PFSK-1 (cell line): ENCODE results near the gene STK33.

ENCODE experiments used
- POLR2AphosphoS5 ChIP-seq: IDR thresholded peaks from 2 replicates; pipeline ENCODE4 v1.6.1; 2012; ENCODE audit warnings: low read depth, mild to moderate bottlenecking, control low read depth, low read length, moderate library complexity
- SIN3A ChIP-seq: IDR thresholded peaks from 2 replicates; pipeline ENCODE4 v1.6.1; 2012; ENCODE audit warnings: mild to moderate bottlenecking, low read length, moderate library complexity, borderline replicate concordance; ENCODE audit not compliant: insufficient read depth
- TAF1 ChIP-seq: IDR thresholded peaks from 2 replicates; pipeline ENCODE4 v1.6.1; 2012; ENCODE audit warnings: low read length, control low read depth, borderline replicate concordance; ENCODE audit not compliant: insufficient read depth
- TF ChIP-seq, protein P1 (sequence below), 2 experiments: IDR thresholded peaks; 2 replicates each; pipeline versions ENCODE4 v1.6.1 to v1.8.0; 2011 to 2012; ENCODE audit warnings: low read depth in 2 of 2, low read length in 2 of 2, control low read depth in 1 of 2, inconsistent platforms in 1 of 2, mild to moderate bottlenecking in 1 of 2, moderate library complexity in 1 of 2; ENCODE audit not compliant: insufficient read depth in 1 of 2

DNA sequence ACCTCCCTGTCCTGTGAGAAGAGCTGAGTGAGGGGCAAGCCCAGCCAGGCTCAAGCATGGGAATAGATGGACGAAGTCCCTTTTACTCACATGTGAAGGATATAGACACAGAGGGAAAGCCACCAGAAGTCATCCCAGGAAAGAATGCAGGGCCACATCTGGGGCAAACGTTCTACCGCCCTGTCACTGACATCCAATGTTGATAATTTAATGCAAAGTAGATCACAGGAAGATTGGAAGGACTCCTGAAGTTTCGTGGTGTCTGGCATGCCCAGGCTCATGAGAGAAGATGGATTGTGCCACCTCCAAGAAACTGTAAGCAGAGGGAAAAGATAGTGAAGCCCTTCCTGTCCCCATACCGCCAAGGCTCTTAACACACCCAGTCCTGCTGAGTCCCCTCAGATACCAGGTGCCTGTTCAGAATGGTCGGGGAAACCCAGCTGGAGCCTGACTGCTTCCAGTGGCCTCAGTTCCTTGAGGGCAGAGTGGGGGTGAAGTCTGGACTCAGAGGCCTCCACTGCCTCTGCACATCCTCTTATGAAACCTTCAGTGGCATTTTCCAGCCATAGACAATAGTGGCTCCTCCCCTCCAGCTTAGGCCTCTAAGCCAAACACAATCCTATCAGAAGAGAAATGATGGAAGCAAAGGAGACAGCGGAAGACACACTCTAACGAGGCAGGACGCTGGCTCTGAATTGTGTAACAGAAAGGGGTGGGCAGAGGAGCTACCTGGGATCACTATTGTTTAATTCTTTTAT lies 7.5 kb upstream of the STK33 start:
- TF ChIP-seq POLR2AphosphoS5, result no peak
- TF ChIP-seq, protein P1, sequence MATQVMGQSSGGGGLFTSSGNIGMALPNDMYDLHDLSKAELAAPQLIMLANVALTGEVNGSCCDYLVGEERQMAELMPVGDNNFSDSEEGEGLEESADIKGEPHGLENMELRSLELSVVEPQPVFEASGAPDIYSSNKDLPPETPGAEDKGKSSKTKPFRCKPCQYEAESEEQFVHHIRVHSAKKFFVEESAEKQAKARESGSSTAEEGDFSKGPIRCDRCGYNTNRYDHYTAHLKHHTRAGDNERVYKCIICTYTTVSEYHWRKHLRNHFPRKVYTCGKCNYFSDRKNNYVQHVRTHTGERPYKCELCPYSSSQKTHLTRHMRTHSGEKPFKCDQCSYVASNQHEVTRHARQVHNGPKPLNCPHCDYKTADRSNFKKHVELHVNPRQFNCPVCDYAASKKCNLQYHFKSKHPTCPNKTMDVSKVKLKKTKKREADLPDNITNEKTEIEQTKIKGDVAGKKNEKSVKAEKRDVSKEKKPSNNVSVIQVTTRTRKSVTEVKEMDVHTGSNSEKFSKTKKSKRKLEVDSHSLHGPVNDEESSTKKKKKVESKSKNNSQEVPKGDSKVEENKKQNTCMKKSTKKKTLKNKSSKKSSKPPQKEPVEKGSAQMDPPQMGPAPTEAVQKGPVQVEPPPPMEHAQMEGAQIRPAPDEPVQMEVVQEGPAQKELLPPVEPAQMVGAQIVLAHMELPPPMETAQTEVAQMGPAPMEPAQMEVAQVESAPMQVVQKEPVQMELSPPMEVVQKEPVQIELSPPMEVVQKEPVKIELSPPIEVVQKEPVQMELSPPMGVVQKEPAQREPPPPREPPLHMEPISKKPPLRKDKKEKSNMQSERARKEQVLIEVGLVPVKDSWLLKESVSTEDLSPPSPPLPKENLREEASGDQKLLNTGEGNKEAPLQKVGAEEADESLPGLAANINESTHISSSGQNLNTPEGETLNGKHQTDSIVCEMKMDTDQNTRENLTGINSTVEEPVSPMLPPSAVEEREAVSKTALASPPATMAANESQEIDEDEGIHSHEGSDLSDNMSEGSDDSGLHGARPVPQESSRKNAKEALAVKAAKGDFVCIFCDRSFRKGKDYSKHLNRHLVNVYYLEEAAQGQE (IDR thresholded peaks at IDR 0.05; ENCODE audit: insufficient read depth in 1 of 2, low read depth in 2 of 2, low read length in 2 of 2), result no peak
- no peak for TF ChIP-seq SIN3A
- no peak for TF ChIP-seq TAF1
